Neuron (in vitro differentiated cells): Measurements from ENCODE around the gene SMIM5.

Experiments
- H2AFZ ChIP-seq: one replicate; pipeline ENCODE4 v1.6.1; 2013; ENCODE audit warnings: low read depth, mild to moderate bottlenecking, inconsistent platforms, low read length, moderate library complexity
- H3K27me3 ChIP-seq: one replicate; pipeline ENCODE4 v1.6.1; 2013; ENCODE audit warnings: low read length; ENCODE audit not compliant: insufficient read depth
- H3K36me3 ChIP-seq: one replicate; pipeline ENCODE4 v1.6.1; 2013; ENCODE audit warnings: low read length; ENCODE audit not compliant: insufficient read depth
- H3K4me1 ChIP-seq: one replicate; pipeline ENCODE4 v1.6.1; 2013; ENCODE audit warnings: low read length; ENCODE audit not compliant: insufficient read depth
- H3K4me3 ChIP-seq: 2 replicates; pipeline ENCODE4 v1.5.1; 2013; ENCODE audit warnings: mild to moderate bottlenecking, low read length, moderate library complexity
- H3K9me3 ChIP-seq: one replicate; pipeline ENCODE4 v1.6.1; 2013; ENCODE audit warnings: low read length

Gene SMIM5

DNA sequence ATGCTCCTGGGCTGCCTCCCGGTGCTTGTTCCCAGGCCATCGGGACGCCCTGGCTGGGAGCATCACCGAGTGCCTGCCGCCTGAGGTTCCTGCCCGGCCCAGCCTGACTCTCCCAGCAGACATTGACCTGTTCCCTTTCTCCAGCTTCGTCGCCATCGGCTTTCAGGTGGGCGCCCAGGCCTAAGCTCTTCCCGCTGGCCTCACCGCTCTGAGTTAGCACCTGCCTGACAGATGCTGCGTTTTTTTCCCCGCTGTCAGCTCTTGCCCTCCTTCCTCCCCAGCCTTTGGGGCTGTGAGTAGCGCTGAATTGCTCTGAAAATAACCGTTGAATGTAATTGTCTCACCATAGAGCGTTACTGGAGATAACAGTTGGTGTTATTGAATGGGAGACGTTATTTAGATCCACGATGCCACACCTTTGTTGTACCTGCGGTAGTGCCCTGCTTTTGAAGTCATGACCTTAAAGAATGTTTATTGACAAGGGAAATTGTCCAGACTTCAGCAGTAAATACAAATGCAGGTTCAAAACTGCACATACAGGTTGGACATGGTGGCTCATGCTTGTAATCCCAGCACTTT, 21.3 kb upstream of the SMIM5 start:
- peaks cover 5% of the 10 kb centered on the region for H3K27me3 ChIP-seq
- H3K9me3 ChIP-seq, result no peaks in the 10 kb centered on the region
- H2AFZ ChIP-seq, result no peak overlapping the region
- H3K4me3 ChIP-seq, result no peak overlapping the region
- no peaks in the 10 kb centered on the region for H3K4me1 ChIP-seq
- H3K36me3 ChIP-seq, result no peaks in the 10 kb centered on the region

DNA sequence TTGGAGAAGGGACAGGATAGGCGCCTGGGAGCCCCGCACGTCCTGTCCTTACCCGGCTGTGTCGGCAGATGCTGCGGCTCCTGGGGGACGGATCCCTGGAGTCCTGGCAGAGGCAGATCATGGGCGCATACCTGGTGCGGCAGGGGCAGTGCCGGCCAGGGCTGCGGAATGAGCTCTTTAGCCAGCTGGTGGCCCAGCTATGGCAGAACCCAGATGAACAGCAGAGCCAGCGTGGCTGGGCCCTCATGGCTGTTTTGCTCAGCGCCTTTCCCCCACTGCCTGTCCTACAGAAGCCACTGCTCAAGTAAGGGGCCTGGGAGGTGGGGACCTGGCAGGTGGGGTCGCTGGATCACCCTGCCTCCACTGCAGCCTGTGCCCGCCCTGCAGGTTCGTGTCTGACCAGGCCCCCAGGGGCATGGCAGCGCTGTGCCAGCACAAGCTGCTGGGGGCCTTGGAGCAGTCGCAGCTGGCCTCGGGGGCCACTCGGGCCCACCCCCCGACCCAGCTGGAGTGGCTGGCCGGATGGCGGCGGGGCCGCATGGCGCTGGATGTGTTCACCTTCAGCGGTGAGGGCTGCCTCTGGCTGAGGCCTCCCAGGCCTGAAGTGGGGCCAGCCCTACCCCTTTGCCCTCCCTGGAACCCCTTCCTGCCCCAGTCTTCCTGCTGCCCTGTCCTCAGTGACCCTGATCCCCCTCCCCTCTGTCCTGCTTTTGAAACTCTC, 20.2 kb upstream of the SMIM5 start:
- Histone ChIP-seq H3K4me3 (no peak overlapping the region), H3K36me3 (no peaks in the 10 kb centered on the region), H3K9me3 (no peaks in the 10 kb centered on the region), H3K4me1 (no peaks in the 10 kb centered on the region), H2AFZ (no peak overlapping the region), H3K27me3 (peaks cover 8% of the 10 kb centered on the region)

DNA sequence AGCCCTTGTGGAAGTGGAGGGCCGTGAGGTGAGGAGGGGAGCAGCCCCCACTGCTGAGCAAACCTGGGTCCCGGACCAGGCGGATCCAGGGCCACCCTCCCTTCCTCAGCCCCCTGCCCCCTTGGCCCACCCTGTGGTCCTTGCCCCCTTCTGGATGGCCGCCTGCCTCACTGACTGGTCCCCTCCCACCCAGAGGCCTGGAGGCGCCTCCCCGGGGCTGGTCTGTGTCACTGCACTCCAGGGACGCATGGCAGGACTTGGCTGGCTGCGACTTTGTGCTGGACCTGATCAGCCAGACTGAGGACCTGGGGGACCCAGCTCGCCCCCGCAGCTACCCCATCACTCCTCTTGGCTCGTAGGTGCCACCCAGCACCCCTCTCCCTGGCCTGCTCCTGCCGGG, 19.2 kb upstream of the SMIM5 start:
- Histone ChIP-seq H3K27me3 (peaks cover 9% of the 10 kb centered on the region), H2AFZ (no peak overlapping the region), H3K4me3 (no peak overlapping the region), H3K9me3 (no peaks in the 10 kb centered on the region), H3K4me1 (no peaks in the 10 kb centered on the region), H3K36me3 (no peaks in the 10 kb centered on the region)

DNA sequence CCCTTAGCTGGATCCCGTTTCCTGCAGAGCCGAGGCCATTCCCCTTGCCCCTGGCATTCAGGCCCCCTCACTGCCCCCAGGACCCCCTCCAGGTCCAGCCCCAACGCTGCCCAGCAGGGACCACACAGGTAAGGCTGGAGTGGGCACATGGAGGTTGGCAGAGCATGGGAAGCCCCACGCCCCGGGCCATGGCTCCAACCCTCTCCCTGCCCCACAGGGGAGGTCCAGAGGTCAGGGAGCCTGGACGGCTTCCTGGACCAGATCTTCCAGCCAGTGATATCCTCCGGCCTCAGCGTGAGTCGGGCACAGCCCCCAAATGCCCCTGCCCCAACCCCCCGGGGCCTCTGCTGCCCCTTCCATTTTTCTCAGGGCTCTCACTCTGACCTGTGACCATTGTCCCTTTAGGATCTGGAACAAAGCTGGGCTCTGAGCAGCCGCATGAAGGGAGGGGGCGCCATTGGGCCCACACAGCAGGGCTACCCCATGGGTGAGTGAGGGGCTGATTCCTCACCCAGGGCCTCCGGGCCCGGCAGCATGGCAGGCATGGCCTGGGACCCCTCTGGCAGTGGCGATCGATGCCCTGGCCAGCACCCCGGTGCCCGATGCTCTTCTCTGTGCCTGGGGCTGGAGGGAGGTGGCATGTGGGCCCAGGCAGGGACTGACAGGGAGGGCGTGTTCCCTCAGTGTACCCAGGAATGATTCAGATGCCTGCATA, 18.5 kb upstream of the SMIM5 start:
- Histone ChIP-seq H3K4me3 (no peak overlapping the region), H3K36me3 (no peaks in the 10 kb centered on the region), H3K4me1 (no peaks in the 10 kb centered on the region), H3K9me3 (no peaks in the 10 kb centered on the region), H3K27me3 (peaks cover 9% of the 10 kb centered on the region), H2AFZ (no peak overlapping the region)

DNA sequence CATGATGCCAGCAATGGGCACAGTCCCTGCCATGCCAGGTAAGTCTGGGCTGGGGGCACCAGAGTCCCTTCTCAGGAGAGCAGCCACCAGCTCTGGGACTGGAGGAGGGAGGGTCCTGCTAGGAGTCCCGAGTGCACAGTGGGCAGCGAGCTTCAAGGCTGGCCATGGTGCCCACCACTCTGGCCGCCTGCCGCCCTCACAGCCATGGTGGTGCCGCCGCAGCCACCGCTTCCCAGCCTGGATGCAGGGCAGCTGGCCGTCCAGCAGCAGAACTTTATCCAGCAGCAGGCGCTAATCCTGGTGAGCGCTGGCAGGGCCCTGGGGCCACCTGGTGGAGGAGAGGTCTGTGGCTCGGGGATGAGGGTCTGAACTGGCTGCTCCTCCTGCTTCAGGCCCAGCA, 17.9 kb upstream of the SMIM5 start:
- Histone ChIP-seq H3K27me3 (peaks cover 9% of the 10 kb centered on the region), H2AFZ (no peak overlapping the region), H3K36me3 (no peaks in the 10 kb centered on the region), H3K4me3 (no peak overlapping the region), H3K4me1 (no peaks in the 10 kb centered on the region), H3K9me3 (no peaks in the 10 kb centered on the region)

DNA sequence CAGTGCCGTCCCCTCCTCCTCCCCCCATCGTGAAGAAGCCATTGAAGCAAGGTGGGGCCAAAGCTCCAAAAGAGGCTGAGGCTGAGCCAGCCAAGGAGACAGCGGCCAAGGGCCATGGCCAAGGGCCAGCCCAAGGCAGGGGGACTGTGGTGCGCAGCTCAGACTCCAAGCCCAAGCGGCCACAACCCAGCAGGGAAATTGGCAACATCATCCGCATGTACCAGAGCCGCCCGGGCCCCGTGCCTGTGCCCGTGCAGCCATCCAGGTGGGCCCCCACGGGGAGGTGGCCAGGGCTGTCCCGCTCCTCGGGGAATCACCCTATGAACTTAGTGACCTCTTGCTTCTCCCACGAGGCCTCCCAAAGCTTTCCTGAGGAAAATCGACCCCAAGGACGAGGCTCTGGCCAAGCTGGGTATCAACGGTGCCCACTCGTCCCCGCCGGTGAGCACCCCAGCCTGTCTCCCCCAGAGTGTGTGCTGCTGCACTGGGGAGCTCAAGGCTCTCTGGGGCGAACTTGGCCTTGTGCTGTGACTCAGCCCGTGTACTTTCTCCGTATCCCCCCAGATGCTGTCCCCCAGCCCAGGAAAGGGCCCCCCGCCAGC, 16.6 kb upstream of the SMIM5 start:
- Histone ChIP-seq H3K36me3 (no peaks in the 10 kb centered on the region), H3K27me3 (peaks cover 9% of the 10 kb centered on the region), H3K9me3 (no peaks in the 10 kb centered on the region), H2AFZ (no peak overlapping the region), H3K4me1 (no peaks in the 10 kb centered on the region), H3K4me3 (no peak overlapping the region)

DNA sequence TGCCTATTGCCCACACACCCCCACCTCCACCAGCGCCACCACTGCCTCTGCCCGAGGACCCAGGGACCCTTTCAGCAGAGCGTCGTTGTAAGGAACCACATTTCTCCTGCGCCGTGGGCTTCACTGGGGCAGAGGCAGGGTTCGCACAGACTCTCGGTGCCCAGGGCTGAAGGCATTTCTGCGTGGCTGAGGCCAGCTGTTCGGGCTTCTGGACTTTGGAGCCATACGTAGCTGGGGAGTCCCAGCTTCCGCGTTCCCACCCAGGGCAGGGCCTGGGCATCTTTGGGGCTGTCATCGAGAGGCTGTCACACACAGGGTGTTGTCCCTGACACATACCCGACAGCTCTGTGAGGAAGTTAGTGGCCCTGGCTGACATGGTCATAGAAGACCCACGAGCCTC, 16.0 kb upstream of the SMIM5 start:
- Histone ChIP-seq H3K36me3 (no peaks in the 10 kb centered on the region), H3K27me3 (peaks cover 9% of the 10 kb centered on the region), H3K4me3 (no peak overlapping the region), H3K4me1 (peaks cover 4% of the 10 kb centered on the region), H3K9me3 (no peaks in the 10 kb centered on the region), H2AFZ (no peak overlapping the region)

DNA sequence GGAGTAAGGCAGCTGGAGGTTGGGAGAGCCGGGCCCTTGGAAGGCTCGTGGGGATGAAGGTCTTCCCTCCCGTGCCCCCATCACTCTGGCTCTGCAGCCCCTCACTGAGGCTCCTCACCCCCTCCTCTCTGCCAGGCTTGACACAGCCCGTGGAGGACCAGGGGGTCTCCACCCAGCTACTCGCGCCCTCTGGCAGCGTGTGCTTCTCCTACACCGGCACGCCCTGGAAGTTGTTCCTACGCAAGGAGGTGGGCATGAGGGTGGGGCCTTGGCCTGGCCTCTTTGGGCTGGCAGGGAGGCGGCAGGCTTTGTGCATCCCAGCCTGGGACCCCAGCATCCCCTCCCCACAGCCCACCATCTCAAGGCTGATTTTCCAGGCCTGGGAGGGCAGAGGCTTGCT, 15.6 kb upstream of the SMIM5 start:
- Histone ChIP-seq H3K9me3 (no peaks in the 10 kb centered on the region), H3K27me3 (peaks cover 9% of the 10 kb centered on the region), H3K4me1 (peaks cover 5% of the 10 kb centered on the region), H3K36me3 (no peaks in the 10 kb centered on the region), H2AFZ (no peak overlapping the region), H3K4me3 (no peak overlapping the region)

DNA sequence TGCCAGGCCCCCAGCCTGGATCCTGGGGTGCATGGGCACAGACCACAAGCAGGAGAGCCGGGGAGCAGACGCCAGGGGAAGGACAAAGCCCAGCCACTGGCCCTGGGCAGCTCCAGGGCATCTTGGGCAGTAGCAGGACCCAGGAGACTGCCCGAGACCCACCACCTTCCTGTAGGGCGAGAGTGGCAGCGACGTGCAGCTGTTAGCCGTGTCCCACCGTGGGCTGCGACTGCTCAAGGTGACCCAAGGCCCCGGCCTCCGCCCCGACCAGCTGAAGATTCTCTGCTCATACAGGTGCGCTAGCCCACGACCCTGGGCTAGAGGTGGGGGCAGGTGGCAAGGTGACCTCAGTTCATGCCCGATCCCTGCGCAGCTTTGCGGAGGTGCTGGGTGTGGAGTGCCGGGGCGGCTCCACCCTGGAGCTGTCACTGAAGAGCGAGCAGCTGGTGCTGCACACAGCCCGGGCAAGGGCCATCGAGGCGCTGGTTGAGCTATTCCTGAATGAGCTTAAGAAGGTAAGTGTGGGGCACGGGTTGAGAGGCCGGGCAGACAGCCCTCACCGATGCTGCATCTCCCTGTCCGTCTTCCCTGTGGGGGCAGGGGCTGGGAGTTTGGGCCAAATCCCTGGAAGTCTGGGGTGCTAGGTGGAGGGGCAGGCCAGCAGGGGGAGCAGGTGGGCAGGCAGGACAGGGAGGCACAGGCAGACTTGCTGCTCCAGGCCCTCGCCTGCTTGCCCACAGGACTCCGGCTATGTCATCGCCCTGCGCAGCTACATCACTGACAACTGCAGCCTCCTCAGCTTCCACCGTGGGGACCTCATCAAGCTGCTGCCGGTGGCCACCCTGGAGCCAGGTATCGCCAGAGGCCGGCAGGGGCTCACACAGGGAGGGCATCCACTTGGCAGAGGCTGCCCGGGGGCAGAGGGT, 13.5 kb upstream of the SMIM5 start:
- peaks cover 5% of the 10 kb centered on the region for H3K4me1 ChIP-seq
- no peak overlapping the region for H2AFZ ChIP-seq
- no peak overlapping the region for H3K4me3 ChIP-seq
- H3K27me3 ChIP-seq, result peaks cover 4% of the 10 kb centered on the region
- H3K36me3 ChIP-seq, result no peaks in the 10 kb centered on the region
- H3K9me3 ChIP-seq, result no peaks in the 10 kb centered on the region

DNA sequence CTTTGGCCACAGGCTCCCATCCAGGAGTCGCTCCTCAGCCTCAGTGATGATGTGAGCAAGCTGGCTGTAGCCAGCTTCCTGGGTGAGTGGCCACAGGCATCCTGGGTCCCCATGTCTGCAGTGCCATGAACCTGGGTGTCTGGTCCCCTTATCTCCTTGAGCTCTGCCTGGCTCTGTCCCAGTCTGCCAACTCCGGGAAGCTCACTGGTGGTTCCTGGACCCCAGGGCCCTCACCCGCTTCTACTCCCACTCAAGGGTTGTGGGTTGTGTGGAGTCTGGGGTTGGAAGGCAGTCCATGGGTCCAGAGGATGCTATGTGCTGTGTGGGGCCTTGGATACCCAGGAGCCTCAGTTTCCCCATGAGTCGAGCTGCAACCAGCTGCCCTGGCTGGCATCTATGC, 11.7 kb upstream of the SMIM5 start:
- no peak overlapping the region for H3K4me3 ChIP-seq

DNA sequence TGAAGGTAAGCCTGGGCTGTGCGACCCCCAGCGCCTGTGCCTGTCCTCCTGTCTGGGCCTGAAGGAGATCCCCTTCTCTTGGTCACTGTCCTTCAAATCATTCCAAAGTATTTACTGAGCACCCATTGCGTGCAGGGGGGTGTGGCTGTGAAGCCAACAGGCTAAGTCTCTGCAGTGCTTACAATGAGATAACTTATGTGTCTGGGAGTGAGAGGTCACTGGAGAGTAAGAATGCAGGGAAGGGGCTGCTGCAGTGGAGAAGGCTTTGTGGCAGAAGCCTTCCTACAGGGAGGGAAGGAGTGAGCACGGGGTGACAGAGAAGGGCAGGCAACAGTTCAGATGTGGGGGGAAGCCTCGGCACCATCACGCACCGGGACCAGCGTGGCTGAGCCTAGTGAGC, 11.2 kb upstream of the SMIM5 start:
- Histone ChIP-seq H2AFZ (no peak overlapping the region), H3K9me3 (no peaks in the 10 kb centered on the region), H3K4me1 (peaks cover 5% of the 10 kb centered on the region), H3K4me3 (no peak overlapping the region), H3K27me3 (peaks cover 4% of the 10 kb centered on the region), H3K36me3 (no peaks in the 10 kb centered on the region)

More for the DNA sequence above, 11.7 kb upstream of the SMIM5 start:
- peaks cover 4% of the 10 kb centered on the region for H3K27me3 ChIP-seq
- peaks cover 5% of the 10 kb centered on the region for H3K4me1 ChIP-seq
- H2AFZ ChIP-seq, result no peak overlapping the region
- no peaks in the 10 kb centered on the region for H3K9me3 ChIP-seq
- H3K36me3 ChIP-seq, result no peaks in the 10 kb centered on the region

DNA sequence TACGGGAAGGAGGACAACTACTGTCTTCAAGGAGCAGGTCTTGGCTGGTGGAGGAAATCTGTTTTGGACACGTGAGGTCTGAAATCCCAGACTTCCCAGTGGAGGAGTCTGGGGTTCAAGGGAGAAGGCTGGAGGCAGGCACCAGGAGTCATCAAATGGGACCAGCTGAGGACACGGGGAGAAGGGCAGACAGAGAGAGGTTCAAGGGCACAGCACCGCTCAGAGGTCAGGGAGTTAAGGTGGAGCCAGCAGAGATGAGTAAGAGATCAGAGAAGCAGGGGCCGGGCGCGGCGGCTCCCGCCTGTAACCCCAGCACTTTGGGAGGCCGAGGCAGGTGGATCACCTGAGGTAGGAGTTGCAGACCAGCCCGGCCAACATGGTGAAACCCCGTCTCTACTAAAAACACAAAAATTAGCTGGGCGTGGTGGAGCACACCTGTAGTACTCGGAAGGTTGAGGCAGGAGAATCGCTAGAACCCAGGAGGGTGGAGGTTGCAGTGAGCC, 10.4 kb upstream of the SMIM5 start:
- no peaks in the 10 kb centered on the region for H3K36me3 ChIP-seq

More for the DNA sequence above, 10.4 kb upstream of the SMIM5 start:
- no peaks in the 10 kb centered on the region for H3K9me3 ChIP-seq
- no peak overlapping the region for H3K4me3 ChIP-seq
- peaks cover 3% of the 10 kb centered on the region for H3K27me3 ChIP-seq
- H3K4me1 ChIP-seq, result peaks cover 5% of the 10 kb centered on the region
- no peak overlapping the region for H2AFZ ChIP-seq
